H9 (cell line): ENCODE results near the gene HCAR3. TPM values are rescaled to one million over a fixed set of nuclear protein-coding genes. Genes with fewer than 3 reads are reported as not detected.
"Not testable (repeated sequence)": the region's sequence is repeated elsewhere in the genome, so short reads cannot be mapped to it uniquely, and the experiment has no call there.

Source experiments
- DNase-seq: peaks from one replicate; pipeline ENCODE4 v3.0.0-alpha.2; 2017
- H2AFZ ChIP-seq: one replicate; pipeline ENCODE4 v1.6.1; 2013; ENCODE audit warnings: mild to moderate bottlenecking, low read length, control low read depth, moderate library complexity
- H2AK5ac ChIP-seq: 2 replicates; pipeline ENCODE4 v1.6.1; 2013; ENCODE audit warnings: low read length, control low read depth, mixed read lengths; ENCODE audit not compliant: insufficient read length
- H2BK120ac ChIP-seq: one replicate; pipeline ENCODE4 v1.6.1; 2013; ENCODE audit warnings: low read depth, mild to moderate bottlenecking, low read length, control low read depth, inconsistent platforms; ENCODE audit not compliant: poor library complexity, severe bottlenecking
- H2BK12ac ChIP-seq: 2 replicates; pipeline ENCODE4 v1.6.1; 2013; ENCODE audit warnings: low read length, control low read depth, mixed read lengths, low read depth; ENCODE audit not compliant: insufficient read length
- H2BK15ac ChIP-seq: 2 replicates; pipeline ENCODE4 v1.6.1; 2013; ENCODE audit warnings: low read depth, low read length, control low read depth
- H2BK20ac ChIP-seq: one replicate; pipeline ENCODE4 v1.6.1; 2013; ENCODE audit warnings: low read depth, mild to moderate bottlenecking, low read length, control low read depth, inconsistent platforms; ENCODE audit not compliant: poor library complexity, severe bottlenecking
- H2BK5ac ChIP-seq: 2 replicates; pipeline ENCODE4 v1.6.1; 2013; ENCODE audit warnings: low read length, control low read depth, mixed read lengths; ENCODE audit not compliant: insufficient read length
- H3K14ac ChIP-seq: 2 replicates; pipeline ENCODE4 v1.6.1; 2013; ENCODE audit warnings: low read length, control low read depth; ENCODE audit not compliant: insufficient read depth
- H3K18ac ChIP-seq: 2 replicates; pipeline ENCODE4 v1.6.1; 2013; ENCODE audit warnings: low read depth, mild to moderate bottlenecking, mixed read lengths, low read length, control low read depth; ENCODE audit not compliant: insufficient read length
- H3K23ac ChIP-seq: 2 replicates; pipeline ENCODE4 v1.6.1; 2013; ENCODE audit warnings: low read length, control low read depth, mixed read lengths, low read depth; ENCODE audit not compliant: insufficient read length
- H3K23me2 ChIP-seq: 2 replicates; pipeline ENCODE4 v1.6.1; 2013; ENCODE audit warnings: low read depth, mild to moderate bottlenecking, mixed read lengths, low read length, control low read depth; ENCODE audit not compliant: insufficient read length, poor library complexity, severe bottlenecking
- H3K27ac ChIP-seq: 2 replicates; pipeline ENCODE4 v1.5.1; 2013; ENCODE audit warnings: low read length, control low read depth, mixed read lengths, low read depth; ENCODE audit not compliant: insufficient read length
- H3K27me3 ChIP-seq: 2 replicates; pipeline ENCODE4 v1.6.1; 2013; ENCODE audit warnings: low read length, control low read depth, inconsistent platforms; ENCODE audit not compliant: insufficient read depth
- H3K4ac ChIP-seq: 2 replicates; pipeline ENCODE4 v1.6.1; 2013; ENCODE audit warnings: low read depth, mild to moderate bottlenecking, control low read depth, inconsistent platforms, low read length, moderate library complexity
- H3K4me1 ChIP-seq: 2 replicates; pipeline ENCODE4 v1.6.1; 2013; ENCODE audit warnings: low read length, control low read depth, inconsistent platforms; ENCODE audit not compliant: insufficient read depth
- H3K4me2 ChIP-seq: 2 replicates; pipeline ENCODE4 v1.6.1; 2013; ENCODE audit warnings: low read length, control low read depth, mixed read lengths; ENCODE audit not compliant: insufficient read length, insufficient read depth
- H3K56ac ChIP-seq: 2 replicates; pipeline ENCODE4 v1.6.1; 2013; ENCODE audit warnings: low read depth, mild to moderate bottlenecking, mixed read lengths, low read length, control low read depth; ENCODE audit not compliant: insufficient read length
- H3K79me1 ChIP-seq: 2 replicates; pipeline ENCODE4 v1.6.1; 2013; ENCODE audit warnings: low read depth, mild to moderate bottlenecking, moderate library complexity, low read length, control low read depth, inconsistent platforms; ENCODE audit not compliant: insufficient read depth, poor library complexity, severe bottlenecking
- H3K79me2 ChIP-seq: 2 replicates; pipeline ENCODE4 v1.6.1; 2013; ENCODE audit warnings: low read length, control low read depth, inconsistent platforms; ENCODE audit not compliant: insufficient read depth
- H3K9ac ChIP-seq: 2 replicates; pipeline ENCODE4 v1.6.1; 2013; ENCODE audit warnings: low read length, control low read depth, mixed read lengths; ENCODE audit not compliant: insufficient read length; ENCODE audit errors: extremely low read depth
- H3K9me3 ChIP-seq: one replicate; pipeline ENCODE4 v1.6.1; 2013; ENCODE audit warnings: low read depth, low read length, inconsistent platforms; ENCODE audit not compliant: control insufficient read depth
- H3T11ph ChIP-seq: one replicate; pipeline ENCODE4 v1.6.1; 2013; ENCODE audit warnings: mild to moderate bottlenecking, low read length, control low read depth, inconsistent platforms
- H4K20me1 ChIP-seq: one replicate; pipeline ENCODE4 v1.6.1; 2013; ENCODE audit not compliant: control insufficient read depth, insufficient read length, insufficient read depth
- H4K5ac ChIP-seq: 2 replicates; pipeline ENCODE4 v1.6.1; 2013; ENCODE audit warnings: low read depth, mild to moderate bottlenecking, mixed read lengths, low read length, control low read depth; ENCODE audit not compliant: insufficient read length
- H4K8ac ChIP-seq: replicated peaks from 2 replicates; pipeline ENCODE4 v1.6.1; 2013; ENCODE audit warnings: low read length, control low read depth, mixed read lengths, low read depth; ENCODE audit not compliant: insufficient read length
- H4K91ac ChIP-seq: 2 replicates; pipeline ENCODE4 v1.6.1; 2013; ENCODE audit warnings: low read depth, mild to moderate bottlenecking, moderate library complexity, mixed read lengths, low read length, control low read depth; ENCODE audit not compliant: insufficient read length
- H3K27ac Mint-ChIP-seq, 3 experiments: 2 replicates in 2 of 3; 3 replicates in 1 of 3; pipeline ENCODE4 v1.8.0; 2020 to 2021; ENCODE audit warnings: mixed read lengths in 3 of 3, mild to moderate bottlenecking in 1 of 3, moderate library complexity in 1 of 3
- H3K27me3 Mint-ChIP-seq: 2 replicates; pipeline ENCODE4 v1.8.0; 2021; ENCODE audit warnings: low read depth, mild to moderate bottlenecking, moderate library complexity, mixed read lengths
- H3K36me3 Mint-ChIP-seq, 3 experiments: 2 replicates in 2 of 3; 3 replicates in 1 of 3; pipeline ENCODE4 v1.8.0; 2020 to 2021; ENCODE audit warnings: low read depth in 3 of 3, mixed read lengths in 3 of 3; ENCODE audit not compliant: insufficient read depth in 1 of 3
- H3K4me1 Mint-ChIP-seq, 2 experiments: 2 replicates each; pipeline ENCODE4 v1.8.0; 2020; ENCODE audit warnings: mixed read lengths in 2 of 2
- H3K4me3 Mint-ChIP-seq, 2 experiments: 2 replicates in 1 of 2; 3 replicates in 1 of 2; pipeline ENCODE4 v1.8.0; 2020 to 2021; ENCODE audit warnings: mild to moderate bottlenecking in 2 of 2, mixed read lengths in 2 of 2, moderate library complexity in 1 of 2
- H3K9me3 Mint-ChIP-seq, 2 experiments: 2 replicates in 1 of 2; 3 replicates in 1 of 2; pipeline ENCODE4 v1.8.0; 2020; ENCODE audit warnings: mild to moderate bottlenecking in 2 of 2, mixed read lengths in 2 of 2, moderate library complexity in 1 of 2
- WGBS: extraction: QIAGEN DNeasy Blood & Tissue Kit; methylation state at CpG from one replicate; pipeline ENCODE4 v1.1.7; 2013; ENCODE audit warnings: missing lambda C conversion rate, low lambda C conversion rate, mixed read lengths; ENCODE audit not compliant: insufficient read length; ENCODE audit errors: extremely low coverage; 5-methylcytosine and 5-hydroxymethylcytosine counted together
- total RNA-seq: library from RNA; stranded (reverse); gene quantifications from 2 replicates; pipeline ENCODE4 v1.2.1, GENCODE V29; 2021

Gene HCAR3
- total RNA-seq, 1 experiment from 2014 or later = not detected

- WGBS = no CpG with 5 or more reads among the region's 2 CpGs
- H3K4me3 Mint-ChIP-seq, H3K9me3 Mint-ChIP-seq: not testable (repeated sequence)
Observed at GRCh38 chr12:122710341-122710740, 6.3 kb downstream of the HCAR3 start.

GRCh38 chr12:122709287-122709686 is 7.3 kb downstream of the HCAR3 start:
- not testable (repeated sequence) for H3K56ac ChIP-seq, H3K18ac ChIP-seq, H3K14ac ChIP-seq, H3K4me2 ChIP-seq, H3K79me2 ChIP-seq, H3K9me3 ChIP-seq, H2BK120ac ChIP-seq, H2BK15ac ChIP-seq, H2BK12ac ChIP-seq, H3K27me3 ChIP-seq, H4K8ac ChIP-seq, H3K9me3 Mint-ChIP-seq, H3K4ac ChIP-seq, H3K23me2 ChIP-seq, H3K9ac ChIP-seq, DNase-seq, H3K27ac Mint-ChIP-seq, H3K79me1 ChIP-seq, H2AFZ ChIP-seq, H2BK5ac ChIP-seq, H2AK5ac ChIP-seq, H2BK20ac ChIP-seq, H3K27ac ChIP-seq, H4K91ac ChIP-seq, H4K5ac ChIP-seq, H3K4me3 Mint-ChIP-seq, H3K36me3 Mint-ChIP-seq, H3K4me1 ChIP-seq, H4K20me1 ChIP-seq, H3K27me3 Mint-ChIP-seq, H3K23ac ChIP-seq, H3T11ph ChIP-seq, H3K4me1 Mint-ChIP-seq
- no CpG with 5 or more reads among the region's 3 CpGs for WGBS

More at GRCh38 chr12:122710341-122710740, 6.3 kb downstream of the HCAR3 start:
- DNase-seq, H2AK5ac ChIP-seq, H3K14ac ChIP-seq, H3K23me2 ChIP-seq, H2BK12ac ChIP-seq, H3K4me1 ChIP-seq, H2BK20ac ChIP-seq, H3K27ac Mint-ChIP-seq, H3K9me3 ChIP-seq, H3K79me1 ChIP-seq, H4K91ac ChIP-seq, H3K79me2 ChIP-seq, H3K56ac ChIP-seq, H3K23ac ChIP-seq, H3K36me3 Mint-ChIP-seq, H3K4me1 Mint-ChIP-seq, H3K4me2 ChIP-seq, H4K5ac ChIP-seq, H3K9ac ChIP-seq, H3T11ph ChIP-seq, H2AFZ ChIP-seq, H4K8ac ChIP-seq, H3K18ac ChIP-seq, H3K4ac ChIP-seq, H2BK120ac ChIP-seq, H2BK15ac ChIP-seq, H2BK5ac ChIP-seq, H3K27ac ChIP-seq, H4K20me1 ChIP-seq, H3K27me3 ChIP-seq, H3K27me3 Mint-ChIP-seq: not testable (repeated sequence)
